HG03064 (cell line): ENCODE results near the gene CTXN1.
"Not testable (repeated sequence)": the region's sequence is repeated elsewhere in the genome, so short reads cannot be mapped to it uniquely, and the experiment has no call there.

Source experiments
- ATAC-seq: cut with Tn5 transposase; IDR thresholded peaks from one replicate; pipeline ENCODE4 v1.9.1; 2021; ENCODE audit warnings: low read depth; ENCODE audit not compliant: unreplicated experiment

Gene CTXN1

DNA sequence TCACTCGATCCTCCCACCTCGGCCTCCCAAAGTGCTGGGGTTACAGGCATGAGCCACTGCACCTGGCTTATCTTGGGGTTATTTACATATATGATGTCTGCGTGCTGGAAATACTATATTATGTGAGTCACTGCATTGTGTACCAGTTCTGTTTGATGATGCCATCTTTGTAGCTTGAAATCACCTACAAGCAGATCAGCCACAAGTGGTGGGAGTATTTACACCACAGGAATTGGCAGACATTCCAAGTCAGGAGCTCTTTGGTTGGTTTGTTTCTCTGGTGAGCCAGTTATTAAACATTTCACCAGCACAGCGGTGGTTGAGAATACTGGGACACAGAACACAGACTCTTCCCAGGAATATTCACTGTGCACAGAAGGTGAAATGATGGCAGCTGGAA lies 22.0 kb upstream of the CTXN1 start:
- ATAC-seq = no peak

GRCh38 chr19:7944177-7944761 lies 18.3 kb upstream of the CTXN1 start:
- ATAC-seq = peak; percentile 34

DNA sequence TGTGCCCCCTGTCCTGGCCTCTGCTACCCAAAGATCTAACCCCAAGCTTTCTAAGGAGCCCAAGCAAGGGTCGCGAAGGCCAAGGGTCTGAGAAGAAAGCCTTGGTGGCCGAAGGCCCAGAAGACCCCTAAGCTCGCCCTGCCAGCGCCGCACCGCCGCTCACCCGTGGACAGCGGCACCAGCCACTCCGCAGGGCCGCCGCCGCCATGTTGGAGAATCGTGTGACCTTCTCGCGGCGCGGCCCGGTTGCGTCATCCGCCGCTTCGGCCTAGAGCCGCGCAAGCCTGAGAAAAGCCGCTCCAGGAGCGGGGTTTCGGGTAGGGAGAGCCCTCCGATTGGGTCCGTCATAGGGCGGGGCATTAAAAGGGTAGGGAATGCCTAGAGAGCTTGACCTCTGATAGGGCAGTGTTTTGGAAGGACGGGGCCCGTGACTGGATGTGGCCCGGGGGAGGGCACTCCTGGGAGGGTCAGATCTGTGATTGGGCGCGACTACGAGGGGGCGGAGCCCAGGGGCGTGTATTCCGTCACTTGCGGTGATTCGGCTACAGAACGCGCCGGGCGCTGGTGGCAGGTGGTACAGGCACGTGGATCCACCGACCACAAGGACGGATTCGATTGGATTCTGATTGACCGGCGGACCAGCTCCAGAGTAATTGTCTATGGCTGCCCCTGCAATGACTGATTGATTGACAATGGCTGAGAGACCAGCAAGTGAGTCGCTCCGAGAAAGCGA lies 17.7 kb upstream of the CTXN1 start, which contains the start of gene TIMM44:
TSS of gene TIMM44 (minus strand) at position 223 of the 733 bp plus-strand sequence. CDS start at position 208, 15 bp downstream.
- peak; percentile 93 for ATAC-seq

DNA sequence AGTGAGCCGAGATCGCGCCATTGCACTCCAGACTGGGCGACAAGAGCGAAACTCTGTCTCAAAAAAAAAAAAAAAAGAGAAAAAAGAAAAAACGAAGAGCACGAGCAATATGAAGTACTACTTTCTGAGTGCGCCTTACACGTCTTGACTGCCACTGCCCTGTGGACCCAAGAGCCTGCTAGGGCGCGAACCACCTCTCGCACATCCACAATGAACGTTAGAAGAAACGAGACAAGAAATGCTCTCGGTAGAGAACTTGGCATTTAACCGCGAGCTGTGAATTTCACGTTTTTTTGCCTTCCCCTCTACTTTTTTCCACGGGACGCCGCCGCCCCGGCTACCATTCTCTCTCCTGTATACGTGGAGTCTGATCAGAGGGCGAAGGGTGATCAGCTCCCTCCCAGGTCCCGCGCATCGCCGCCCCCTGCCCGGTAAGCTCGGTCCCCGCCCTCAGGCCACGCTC lies 17.1 kb upstream of the CTXN1 start:
- ATAC-seq = no peak

GRCh38 chr19:7941895-7942596 lies 16.1 kb upstream of the CTXN1 start:
- ATAC-seq = no peak

GRCh38 chr19:7940841-7941240 lies 14.9 kb upstream of the CTXN1 start:
- ATAC-seq = no peak

DNA sequence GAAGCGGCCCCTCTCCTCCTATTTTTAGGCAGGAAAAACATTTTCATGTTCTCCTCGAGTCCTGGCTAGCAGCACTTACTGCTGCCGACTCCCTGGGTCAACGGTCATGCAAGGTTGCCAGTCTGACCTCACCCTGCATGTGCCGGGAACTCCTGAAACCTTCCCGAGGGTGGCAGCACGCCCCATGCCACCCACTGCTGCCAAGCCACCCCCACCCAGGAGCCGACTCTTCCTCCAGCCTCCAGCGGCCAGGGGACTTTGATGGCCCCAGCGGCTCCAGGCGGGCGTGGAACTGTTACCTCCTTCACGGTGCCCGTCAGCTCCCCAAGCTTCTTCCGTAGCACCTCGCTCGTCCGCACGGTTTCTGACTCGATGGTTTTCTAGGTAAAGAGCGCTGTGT lies 8.8 kb upstream of the CTXN1 start:
- no peak for ATAC-seq

DNA sequence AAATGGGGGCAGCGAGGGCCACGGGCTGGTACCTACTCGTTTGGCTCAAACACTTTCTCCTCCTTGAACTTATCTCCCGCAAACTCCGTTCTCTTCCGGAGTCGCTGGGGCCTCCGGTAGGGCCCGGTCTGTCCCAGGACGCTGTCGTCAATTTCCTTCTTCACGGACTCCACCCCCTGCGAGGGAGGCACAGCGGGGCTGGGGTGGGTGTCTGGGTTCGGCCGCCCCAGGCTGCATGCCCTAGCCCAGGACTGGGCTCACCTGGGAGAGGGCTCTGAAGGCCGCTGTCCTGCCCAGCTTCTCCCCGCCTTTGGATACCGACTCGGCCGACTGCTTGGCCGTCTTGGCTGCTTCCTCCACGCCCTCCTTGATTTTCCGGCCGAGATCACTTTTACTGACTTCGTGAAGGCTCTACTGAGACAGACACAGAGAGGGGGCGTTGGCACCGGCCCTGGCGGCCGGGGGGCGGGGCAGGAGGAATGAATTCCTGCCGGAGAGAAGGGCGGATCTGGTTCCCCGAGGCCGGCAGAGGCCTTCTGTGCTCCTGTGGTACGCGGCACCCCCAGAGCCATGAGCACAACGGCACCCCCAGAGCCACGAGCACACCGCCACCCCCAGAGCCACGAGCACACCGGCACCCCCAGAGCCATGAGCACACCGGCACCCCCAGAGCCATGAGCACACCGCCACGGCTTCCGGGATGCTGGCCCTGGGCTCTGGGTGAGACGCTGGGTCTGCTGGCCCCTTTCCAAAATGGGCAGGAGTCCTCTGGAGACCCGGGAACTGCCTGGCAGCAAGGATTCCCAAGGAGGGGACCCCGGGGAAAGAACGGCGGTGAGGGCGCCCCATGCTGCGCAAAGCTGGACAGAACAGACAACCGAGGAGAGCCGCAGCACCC lies 8.1 kb upstream of the CTXN1 start:
- no peak for ATAC-seq

- no peak for ATAC-seq
Measured at GRCh38 chr19:7933411-7933810, 7.5 kb upstream of the CTXN1 start.

GRCh38 chr19:7932930-7933300 lies 7.0 kb upstream of the CTXN1 start:
- ATAC-seq = no peak

DNA sequence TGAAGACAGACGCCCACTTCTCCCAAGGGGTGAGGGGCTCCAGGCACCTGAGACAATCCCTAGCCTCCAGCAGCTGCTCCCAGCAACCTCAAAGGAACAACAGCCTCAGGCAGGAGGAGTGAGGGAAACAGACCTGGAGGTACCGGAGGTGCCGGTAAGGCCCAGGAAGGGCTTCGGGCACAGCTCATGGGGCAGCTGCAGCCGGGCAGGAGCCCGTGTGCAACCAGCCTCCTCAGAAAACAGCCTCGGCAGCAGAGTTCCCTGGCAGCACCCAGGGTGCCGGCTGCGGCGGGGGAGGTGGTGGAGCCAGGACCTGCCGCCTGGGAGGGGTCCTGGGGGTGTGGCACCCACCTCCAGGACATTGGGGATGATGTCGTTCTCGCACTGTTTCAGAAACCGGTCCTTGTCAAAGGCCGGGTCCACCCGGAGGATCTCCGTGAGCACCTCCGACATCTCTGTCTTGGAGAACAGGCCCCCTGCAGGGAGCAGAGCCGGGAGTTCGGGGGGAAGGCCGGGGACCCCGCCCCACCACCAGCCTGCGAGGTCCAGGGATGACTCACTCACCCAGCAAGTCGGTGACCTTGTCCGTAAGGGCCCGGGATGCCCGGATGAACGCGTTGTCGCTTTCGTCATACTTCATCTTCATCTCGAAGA lies 6.5 kb upstream of the CTXN1 start:
- ATAC-seq = no peak

DNA sequence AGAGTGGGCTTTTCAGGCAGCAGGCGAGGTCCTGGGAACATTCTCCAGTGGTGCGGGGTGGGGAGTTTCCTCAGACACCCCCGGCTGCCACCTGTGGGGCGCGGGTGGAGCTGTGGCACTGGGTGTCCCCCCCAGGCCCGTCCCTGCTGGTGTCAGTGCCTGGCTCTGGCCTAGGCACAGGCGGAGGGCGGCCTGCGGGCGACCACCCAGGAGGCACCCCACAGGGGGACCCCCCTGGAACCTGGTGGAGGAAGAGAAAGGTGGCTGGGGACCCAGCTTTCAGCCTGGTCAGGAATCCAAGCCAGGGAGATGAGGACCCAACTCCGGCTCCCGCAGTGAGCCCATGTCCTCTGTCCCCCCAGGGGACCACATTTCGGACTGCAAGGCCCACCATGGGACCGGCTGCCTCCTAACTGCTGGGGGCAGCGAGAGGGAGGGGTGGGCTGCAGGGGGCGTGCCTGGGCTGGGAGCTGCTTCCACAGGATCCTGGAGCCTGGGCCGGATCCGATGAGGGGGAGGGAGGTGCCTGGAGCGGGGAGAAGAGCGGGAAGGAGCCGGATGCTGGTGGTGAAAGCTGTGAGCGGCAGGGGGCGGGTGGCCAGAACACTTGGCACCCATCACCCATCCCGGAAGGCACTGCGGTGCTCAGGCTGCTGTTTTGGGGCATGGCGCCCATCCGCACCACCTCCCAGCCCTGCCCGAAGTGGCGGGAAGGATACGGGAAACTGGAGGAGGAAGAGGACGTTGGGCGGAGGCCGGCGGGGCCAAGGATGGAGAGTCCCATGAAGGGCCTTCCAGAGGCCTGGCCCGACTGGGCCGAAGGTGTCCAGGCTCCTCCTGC lies 5.5 kb upstream of the CTXN1 start:
- ATAC-seq = no peak

- ATAC-seq = no peak
Measured at GRCh38 chr19:7930765-7931164, 4.8 kb upstream of the CTXN1 start.

DNA sequence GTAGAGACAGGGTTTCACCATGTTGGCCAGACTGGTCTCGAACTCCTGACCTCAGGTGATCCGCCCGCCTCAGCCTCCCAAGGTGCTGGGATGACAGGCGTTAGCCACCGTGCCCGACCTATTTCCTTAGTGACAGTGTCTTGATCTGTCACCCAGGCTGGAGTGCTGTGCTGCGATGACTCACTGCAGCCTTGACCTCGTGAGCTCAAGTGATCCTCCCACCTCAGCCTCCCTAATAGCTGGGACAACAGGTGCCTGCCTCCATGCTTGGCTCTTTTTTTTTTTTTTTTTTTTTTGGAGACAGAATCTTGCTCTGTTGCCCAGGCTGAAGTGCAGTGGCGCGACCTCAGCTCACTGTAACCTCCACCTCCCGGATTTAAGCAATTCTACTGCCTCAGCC lies 4.1 kb upstream of the CTXN1 start:
- not testable (repeated sequence) for ATAC-seq

DNA sequence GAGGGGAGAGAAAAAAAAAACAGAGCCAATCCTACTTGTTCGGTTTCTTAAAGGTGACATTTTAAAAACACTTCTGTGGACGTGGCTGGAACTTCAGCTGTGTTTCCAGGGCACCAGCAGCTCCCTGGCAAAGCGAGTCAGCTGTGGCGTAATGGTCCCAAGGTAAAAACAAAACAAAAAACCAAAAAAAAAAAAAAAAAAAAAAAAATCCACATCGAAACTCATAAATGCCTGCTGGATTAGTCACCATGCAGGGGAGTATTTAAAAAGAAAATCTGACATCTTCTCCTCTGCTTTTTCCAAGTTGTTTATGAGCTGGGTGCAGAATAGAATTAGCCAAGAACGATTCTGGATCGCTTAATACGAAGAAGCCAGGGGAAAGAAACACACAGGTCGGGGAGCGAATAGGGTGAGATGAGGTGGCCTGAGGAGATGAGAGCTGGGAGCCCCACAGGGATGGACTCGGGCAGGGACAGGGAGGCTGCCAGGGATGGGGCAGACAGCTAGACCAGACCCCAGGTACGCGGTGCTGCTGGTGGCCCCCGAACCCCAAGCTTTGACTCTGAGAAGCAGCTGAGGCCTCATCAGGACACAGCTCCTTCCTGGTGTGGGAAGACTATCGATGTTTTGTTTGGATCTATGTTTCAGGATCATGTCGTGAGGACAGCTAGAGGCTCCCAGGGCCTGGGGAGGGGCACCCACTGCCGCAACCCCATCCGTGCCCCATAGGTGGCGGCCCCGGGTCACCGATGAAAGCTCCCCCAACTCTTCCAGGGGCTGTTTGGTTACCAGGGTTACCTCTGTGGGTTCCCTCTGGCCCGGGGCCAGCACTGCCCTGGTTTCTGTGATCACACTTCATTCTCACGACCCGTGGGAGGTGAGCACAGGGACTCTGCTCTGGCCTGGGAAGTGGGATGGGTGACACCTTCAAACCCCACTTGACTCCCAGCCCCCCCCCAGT lies 3.1 kb upstream of the CTXN1 start:
- ATAC-seq = no peak

DNA sequence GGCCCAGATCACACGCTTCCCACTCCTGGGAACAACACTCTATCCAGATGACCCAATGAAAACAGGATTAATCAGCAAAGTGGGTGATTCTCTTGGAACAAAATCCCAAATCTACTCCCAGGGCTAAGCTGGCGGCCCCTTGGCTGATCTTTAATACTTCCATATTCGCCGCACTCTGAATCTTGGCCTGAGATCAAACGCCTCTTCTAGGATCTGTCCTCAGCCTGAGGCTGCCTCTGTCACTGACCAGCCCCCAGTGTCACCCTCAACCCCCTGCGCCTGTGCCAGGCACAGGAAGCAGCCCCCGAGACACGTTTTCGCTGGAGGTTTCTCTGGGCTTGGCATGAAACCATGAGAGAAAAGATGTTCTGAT lies 2.4 kb upstream of the CTXN1 start:
- no peak for ATAC-seq

DNA sequence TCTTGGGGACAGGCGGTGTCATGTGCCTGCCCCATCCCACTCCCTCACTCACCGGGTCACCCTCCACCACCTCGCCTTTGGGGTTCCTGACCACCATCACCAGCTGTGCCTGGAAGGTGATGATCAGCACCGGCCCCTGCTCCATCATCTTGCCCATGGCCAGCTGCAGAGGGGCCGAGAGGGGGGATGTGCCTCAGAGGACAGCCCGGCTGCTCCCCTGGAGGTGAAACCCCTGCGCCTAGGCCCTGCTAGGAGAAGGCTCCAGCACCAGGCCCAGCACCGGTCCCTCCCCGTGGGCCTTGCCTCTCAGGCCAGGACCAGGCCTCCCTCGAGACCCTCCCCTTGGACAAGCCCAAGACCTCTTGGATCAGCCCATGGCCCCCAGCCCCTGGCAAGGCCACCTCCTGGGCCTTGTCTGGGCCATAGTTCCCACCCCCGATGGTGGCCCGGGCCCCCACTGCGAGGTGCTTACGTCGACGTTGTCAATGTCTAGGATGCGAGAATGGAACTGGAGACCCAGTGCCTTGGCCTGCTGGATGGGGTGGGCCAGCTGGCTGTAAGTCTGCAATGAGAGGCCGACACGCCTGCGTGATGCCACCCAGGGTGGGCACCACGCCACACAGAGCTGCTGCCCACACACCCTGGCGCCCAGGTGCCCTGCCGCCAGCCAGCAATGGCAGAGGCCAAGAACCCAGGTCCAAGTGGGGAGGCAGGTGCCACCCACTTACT lies 1.8 kb upstream of the CTXN1 start:
- no peak for ATAC-seq
